GM19043 (cell line): ENCODE data around the gene ITPR1.

Experiments
- ATAC-seq: cut with Tn5 transposase; IDR thresholded peaks from one replicate; pipeline ENCODE4 v1.9.1; 2021; ENCODE audit warnings: low read depth; ENCODE audit not compliant: unreplicated experiment

Gene ITPR1

DNA sequence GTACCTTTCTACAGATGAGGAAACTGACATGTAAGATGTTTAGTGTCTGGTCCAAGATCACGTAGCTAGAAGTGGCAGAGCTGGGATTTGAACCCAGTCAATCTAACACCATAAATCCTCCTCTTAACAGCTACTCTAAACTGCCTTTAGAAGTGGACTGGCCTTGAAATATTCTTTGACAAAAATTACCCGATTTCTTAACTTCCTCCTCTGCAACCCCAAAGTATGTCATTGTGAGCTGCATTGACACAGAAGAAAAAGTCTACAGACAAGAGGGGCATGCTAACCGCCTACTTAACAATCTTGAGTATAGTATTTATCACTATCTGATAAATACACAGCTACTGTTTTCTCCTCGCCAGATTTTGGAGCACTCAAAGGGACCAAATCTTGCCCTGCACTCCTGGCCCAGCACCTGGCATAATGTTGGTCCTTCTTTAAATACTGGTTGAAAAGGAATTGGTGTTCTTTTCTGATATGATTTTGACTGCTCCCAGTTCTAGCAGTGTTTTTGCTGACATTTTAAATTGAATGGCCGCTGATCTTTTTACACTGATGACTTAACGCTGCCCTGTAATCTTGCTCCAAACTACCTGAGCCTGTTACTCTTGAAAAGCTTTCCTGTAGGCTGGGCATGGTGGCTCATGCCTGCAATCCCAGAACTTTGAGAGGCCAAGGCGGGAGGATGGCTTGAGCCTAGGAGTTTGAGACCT is 36.9 kb downstream of the ITPR1 start:
- no peak for ATAC-seq

DNA sequence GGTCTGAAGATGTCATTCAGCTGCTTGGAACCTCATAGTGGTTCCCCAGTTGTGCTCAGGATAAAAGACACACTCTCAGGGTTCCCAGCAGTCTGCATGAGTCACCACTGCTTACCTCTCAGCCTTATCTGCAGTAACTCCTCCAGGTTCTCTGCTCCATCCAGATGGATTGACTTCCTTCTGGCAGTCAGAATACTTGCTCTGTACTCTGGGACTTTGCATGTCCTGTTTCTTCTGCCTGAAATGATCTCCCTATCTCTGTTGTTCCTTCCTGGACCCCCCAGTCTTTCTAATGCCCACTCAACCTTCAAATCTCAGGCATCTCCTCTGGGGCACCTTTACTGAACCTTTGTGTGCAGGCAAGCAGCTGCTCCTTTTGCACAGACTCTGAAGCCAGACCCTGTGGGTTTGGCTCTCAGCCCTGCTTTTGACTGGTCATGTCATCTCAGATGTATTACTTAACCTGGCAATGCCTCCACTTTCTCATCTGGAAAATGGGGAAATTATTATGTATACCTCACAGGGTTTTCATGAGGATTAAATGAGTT is 38.4 kb downstream of the ITPR1 start:
- no peak for ATAC-seq

DNA sequence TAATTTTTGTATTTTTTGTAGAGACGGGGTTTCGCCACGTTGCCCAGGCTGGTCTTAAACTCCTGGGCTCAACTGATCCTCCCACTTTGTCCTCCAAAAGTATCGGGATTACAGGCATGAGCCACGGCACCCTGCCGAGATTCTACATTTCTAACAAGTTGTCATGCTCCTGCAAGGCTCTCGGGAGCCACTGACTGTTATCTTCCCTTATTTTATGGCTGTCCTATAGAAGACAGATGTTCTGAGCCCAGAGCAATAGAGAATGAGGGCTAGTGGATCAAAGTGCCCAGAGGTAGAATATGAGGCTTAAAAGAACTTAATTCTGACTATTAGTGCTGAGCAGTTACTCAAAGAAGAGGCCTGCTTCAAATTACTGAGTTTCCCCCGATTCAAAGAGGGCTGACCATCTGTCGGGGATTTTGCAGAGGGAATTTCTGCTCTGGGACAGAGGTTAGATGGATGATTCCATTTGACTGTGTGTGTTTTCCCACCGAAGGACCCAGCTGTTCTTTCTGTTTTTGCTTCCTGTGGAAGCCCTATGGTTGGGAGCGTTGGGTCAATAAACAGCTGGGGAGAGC is 39.5 kb downstream of the ITPR1 start:
- ATAC-seq = no peak

DNA sequence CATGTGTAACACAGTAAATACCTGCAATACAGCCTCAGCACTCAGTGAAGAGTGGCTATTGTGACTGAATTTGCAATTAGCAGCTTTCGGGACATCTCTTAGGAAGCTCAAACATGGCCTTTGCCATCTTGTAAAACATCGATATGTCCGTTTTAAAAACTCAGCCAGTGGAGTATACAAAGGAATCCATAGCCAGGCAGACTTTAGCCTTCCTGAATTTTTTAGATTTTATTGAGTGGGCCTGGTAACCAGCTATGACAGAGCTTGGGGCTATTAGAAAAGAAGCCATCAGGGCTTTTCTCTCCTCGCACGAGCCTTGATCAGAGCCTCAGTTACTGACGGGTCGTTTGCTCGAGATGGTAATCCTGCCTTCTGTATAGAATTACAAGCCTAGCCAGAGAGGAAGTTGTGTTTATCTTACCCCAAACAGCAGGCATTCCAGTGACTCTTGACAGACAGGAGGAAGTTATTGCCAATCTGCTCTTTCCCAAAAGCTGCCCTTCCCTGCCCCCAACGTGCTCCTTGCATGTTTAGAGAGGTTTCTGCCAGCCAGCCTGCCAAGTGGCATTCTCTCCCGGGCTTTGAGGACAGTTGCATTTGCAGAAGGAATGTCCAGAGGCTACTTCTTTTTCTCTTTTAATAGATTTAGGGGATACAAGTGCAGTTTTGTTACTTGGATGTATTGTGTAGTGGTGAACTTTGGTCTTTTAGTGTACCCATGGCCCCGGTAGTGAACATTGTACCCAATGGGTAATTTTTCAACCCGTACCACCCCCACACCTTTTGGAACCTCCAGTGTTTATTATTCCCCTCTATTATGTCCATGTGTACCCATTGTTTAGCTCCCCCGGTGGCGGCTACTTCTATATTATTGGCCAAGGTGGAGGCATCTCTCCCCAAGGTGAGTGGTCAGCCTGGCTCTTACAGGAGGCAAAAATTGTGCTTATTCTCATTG is 40.6 kb downstream of the ITPR1 start:
- ATAC-seq = no peak

DNA sequence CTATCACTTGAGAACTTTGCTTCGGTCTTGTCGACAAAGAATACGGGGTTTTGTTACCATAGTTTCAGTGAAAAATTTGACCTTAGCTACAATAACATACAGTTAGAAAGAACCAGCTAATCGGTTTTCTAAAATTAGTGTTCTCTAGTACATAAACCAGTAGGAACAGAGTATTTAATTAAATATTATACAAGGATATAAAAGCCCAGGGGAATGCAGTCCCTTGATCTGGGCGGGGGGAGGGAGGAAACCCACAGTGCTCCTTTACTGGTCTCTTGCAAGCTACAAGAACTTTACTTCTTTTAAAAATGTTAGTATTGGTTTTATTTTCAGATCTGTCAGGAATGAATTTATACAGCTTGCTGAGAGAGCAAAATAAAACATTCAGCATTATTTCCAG is 41.8 kb downstream of the ITPR1 start:
- ATAC-seq = no peak

DNA sequence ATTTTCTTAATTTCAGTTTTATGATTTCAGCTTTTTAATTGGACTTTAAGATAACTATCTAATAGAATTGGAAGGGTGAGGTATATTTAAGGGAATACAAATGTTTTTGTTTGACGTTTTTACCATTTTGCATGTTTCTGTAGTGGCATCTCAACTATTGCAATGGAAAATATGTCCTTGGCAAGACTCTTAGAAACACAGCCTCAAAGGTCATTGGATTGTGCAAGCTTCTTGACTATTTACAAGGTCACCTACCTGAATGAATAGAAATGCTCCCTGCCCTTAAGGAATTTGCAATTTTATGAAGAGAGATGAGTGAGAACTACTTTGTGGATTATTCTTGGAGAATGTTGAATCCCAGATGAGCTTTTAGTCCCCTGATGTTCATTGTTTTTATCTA is 43.1 kb downstream of the ITPR1 start:
- no peak for ATAC-seq

DNA sequence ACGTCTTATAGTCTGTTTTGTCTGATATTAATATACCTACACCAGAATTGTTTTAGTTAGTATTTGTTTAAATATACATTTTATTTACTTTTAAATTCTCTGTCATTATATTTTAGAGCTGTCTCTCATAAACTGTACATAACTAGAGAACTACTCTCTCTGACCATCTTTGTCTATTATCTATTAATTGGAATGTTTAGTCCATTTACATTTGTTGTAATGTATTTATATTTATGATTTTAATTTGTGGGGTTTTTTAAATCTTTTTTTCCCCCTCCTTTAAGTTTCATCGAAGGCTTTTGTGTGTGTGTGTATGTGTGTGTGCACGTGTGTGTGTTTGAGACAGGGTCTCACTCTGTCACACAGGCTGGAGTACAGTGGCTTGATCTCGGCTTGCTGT is 47.1 kb downstream of the ITPR1 start:
- ATAC-seq = no peak

DNA sequence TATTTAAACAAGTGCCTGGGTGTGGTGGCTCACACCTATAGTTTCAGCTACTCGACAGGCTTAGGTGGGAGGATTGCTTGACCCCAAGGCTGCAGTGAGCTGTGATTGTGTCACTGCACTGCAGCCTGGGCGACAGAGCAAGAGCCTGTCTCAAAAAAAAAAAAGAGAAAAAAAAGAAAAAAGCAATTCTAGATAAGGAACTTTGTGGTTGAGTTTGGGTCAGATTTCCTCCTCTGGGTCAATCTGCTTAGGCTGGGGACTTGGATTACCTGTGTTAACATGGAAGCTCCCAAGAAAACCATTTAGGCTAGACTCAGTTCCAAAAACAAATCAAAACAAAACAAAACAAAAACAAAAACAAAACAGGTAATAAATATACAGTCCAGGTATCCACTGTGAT is 50.0 kb downstream of the ITPR1 start:
- no peak for ATAC-seq

DNA sequence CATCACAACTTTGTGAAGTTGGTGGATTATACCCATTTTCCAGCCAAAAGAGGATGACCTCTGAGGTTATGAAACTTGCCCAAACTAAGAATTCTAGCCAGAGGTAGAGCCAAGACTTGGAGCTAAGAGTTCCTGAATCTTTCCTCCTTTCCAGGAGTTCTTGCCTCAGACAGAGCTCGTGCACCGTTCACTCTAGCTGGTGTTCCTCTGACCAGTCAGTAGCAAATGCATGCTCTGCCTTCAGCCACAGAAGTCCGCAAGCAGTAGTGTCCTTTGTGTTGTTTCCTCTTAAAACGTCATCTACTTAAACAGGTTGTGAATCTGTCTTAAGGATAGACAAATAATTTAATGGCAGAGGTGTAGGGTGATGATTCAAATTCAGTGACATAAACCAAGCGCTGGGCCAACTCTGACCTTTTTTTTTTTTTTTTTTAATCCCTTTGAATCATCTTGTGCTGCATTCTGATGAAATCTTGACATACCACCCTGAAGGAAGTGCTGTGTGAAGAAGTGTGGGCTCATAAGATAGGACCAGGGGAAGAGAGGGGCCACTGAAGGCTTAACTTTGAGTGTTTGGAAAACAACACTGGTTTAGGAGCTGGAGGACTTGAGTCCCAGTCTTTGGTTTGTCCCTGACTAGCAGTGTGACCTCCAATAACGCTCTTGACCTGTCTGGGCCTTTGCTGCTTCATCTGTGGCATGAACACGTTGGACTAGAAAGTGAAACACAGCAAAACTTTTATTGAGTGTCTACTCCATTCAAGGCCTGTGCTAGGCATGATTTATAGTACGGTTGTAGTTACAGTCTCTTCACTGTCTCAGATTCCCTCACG is 53.4 kb downstream of the ITPR1 start:
- ATAC-seq = no peak

DNA sequence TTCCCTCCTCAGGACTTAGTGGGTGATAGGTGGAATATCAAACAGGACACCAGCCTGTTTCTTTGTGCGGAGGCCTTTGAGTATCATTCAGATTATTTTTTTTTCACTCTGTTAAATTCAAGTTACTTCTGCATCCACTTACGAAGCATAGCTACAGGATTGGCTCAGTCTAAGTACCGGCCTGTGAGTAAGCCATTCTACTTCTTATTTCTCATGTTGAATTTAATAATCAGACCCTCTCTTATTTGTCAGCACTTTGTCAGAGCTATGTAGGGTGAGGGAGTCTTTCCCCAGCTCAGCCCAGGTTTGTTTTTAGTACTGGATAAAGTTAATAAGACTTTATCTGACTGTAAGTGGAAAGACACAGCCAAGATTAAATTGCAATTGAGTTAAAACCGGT is 54.7 kb downstream of the ITPR1 start:
- no peak for ATAC-seq

DNA sequence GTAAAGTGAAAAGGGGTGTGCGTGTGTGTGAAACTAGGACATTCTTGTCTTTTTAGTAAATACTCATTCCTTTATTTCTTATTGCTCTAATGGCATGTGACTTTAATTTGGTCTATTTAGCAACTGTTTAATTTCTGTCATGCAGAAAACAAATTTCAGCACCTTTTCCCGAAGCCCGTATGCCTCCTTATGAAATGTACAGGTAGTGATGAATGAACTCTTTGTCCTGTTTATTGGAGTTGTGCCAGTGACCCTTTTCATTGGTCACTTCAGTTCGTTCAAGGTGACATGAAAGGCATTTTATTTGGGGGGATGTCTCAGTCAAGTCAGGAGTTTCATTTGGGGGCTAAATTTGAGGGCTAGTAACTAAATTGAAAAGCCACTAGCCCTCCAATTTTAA is 55.2 kb downstream of the ITPR1 start:
- no peak for ATAC-seq

DNA sequence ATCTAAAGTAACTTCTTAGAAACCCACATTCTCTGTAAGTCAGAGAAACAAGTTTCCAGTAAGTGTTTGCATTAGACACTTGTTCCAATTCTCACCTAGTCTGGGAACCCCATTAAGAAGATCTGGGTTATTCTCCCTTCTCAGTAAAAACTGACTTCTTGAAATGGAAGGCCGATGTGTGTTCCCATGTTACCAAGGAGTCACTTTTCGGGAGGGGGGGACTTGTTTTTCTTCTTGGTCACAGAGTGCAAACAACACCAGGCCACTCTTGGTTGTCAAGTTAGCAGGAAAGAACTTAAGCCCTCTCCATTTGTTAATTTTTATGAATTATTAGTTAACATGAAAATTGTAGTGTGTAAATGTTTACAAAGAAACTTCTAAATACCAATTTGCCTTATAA is 55.6 kb downstream of the ITPR1 start:
- no peak for ATAC-seq

DNA sequence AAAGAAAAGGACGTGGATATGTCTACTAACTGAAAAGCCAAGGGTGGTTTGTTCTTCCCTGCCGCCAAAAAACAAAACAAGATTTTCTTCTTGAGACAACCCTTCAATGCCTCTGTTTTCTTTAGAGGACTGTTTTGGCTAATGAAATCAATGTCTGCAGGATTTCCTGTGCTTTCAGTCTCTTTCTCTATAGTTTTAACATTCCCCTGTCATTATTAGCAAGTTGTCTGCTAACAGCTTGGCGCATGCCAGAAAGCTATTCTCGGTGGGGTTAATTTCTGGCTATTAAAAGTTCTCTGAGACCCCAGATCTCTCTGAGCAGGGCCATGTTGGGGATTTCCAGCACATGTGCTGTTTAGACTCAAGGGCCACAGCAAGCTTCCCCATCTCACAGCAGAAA is 56.7 kb downstream of the ITPR1 start:
- ATAC-seq = no peak

DNA sequence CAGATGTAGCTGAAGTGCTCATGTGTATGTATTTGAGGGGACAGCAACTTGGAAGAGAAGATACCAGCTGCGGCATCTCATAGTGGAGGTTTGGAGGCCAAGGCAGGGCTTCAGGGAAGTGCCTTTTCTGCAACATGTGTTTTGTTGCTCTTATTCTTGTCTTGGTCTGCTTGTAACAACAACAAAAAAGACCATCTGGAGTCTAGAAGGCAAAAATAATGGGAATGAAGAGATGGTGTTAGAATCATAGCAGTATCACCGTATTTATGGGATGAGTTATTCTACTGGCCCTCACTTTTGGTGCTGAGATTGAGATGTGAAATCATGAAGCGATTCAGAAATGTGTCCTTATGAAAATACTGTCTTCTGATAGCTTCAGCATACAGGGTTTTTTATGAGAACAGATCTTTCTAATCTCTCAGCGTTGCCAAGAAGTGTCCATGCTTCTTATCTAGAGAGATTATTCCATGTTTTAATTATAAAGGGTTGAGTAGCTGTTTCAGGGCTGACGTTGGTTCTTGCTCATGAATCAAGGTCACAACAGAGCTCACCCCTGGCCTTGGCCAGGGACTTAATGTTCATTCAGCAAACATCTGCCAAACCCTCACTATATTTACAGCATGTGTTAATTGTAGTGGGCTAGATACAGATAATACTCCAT is 58.0 kb downstream of the ITPR1 start:
- ATAC-seq = no peak

DNA sequence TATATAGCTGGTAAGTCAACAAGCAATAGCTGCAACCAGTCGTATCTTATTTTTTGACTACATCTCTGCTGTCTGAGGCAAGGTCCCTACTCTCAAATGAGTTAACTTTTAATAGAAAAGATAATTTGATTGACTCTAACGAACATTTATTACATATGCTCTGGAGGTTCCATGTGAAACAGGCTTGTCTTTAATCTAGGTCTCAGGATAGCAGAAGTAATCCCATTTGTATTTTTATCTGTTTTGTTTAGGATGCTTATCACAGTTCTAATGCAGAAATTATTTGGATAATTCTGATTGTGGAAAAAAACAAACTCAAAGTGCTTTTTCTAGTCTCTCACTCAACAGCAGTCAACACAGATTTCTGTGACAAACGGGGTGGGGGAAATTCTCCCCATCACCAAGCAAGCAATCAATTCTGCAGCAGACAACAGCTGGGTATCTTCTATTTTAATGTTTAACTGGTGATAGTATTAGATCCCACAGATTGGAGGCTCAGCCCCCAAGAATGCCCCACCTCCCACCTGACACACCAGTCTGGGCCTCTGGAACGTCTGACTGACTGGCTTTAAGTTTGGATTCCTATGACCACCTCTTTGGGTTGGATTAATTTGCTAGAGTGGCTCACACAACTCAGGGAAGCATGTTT is 58.8 kb downstream of the ITPR1 start:
- ATAC-seq = no peak

DNA sequence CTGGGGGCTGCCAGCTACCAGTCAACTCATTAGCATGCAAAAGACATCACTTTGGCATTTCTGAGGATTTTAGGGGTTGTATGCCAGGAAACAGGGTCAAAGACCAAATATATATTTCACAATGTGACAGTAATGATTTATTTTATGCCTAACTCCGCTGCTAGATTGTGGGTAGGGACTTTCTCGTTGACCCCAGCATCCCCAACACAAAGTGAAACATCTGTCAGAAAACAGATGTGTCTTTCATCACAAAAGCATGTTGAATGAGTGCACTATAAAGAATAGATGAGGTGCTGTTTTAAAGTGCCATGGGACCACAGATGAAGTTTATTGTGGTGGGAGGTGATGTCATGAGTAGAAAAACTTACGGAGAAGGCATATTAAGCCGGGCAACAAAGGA is 59.7 kb downstream of the ITPR1 start:
- ATAC-seq = no peak

DNA sequence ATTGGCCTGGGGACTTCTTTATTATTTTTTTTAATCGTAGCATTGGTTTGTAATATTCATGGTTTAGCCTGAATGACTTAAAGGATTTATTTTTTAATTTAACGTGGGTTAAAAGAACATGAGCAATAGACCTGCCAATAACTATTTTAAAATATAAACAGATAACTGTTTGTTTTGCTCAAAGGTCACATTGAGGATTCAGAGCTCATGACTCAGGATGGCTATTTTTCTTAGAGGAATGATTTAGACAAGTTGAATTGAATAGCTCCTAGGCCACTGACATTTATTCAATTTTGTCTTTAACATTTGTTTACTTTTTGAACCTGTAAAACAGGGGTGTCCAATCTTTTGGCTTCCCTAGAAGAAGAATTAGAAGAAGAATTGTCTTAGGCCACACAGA is 68.5 kb downstream of the ITPR1 start:
- ATAC-seq = no peak

DNA sequence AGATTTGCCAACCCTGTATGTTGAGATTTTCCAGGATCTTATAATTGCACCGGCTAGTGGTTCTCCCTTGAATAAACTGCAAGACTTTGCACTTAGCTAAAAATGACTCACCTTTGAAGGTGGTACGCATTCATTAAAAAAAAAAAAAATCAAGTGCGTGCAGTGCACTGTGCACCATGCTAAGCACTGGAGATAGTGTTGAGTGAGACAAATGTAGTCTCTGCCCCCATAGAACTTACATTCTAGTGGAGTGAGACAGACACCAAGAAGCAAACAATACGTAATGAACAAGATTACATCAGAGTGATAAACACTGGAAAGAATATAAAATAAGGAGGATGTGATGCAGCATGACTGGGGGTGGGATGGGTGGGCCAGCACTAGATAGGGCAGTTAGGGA is 69.4 kb downstream of the ITPR1 start:
- no peak for ATAC-seq

DNA sequence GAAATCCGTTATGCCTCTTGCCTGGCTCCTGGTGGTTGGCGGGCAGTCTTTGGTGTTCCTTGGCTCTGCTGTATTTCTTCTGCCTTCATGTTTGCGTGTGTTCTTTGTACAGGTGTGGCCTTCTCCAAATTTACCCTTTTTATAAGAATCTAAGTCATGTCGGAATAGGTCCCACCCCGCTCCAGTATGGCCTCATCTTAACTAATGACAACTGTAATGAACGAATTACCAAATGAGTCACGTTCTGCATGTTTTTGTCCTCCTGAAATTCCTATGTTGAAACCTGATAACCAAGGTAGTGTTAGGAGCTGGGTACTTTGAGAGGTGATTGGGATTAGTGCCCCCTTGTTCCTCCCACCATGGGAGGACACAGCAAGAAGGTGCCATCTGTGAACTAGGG is 71.1 kb downstream of the ITPR1 start:
- no peak for ATAC-seq
